Globus pallidus (tissue), 1 donor: ENCODE data around the gene ZNF385C.

ENCODE experiments used
- DNase-seq: peaks from one replicate; pipeline ENCODE4 v3.0.0-alpha.2; 2015; ENCODE audit warnings: low spot score

ZNF385C gene

DNA sequence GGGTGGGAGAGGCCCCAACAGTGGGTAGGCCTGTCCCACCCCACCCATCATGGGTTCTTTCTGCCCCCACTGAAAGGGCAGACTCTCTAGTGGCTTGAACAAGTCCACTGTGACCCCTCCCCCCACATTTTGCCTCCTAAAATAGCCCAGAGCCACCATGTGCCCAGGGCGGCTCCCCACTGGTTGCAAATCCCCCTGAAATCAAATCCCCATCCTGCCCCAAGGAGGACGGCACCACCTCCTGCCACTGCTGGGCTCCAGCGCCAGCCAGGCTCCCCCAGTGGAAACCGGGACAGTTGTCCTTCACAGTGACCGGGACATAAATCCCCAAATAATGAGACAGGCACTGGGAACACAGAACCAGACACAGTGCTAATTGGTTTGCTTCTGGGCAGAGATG, 20.5 kb downstream of the ZNF385C start:
- no peak for DNase-seq

DNA sequence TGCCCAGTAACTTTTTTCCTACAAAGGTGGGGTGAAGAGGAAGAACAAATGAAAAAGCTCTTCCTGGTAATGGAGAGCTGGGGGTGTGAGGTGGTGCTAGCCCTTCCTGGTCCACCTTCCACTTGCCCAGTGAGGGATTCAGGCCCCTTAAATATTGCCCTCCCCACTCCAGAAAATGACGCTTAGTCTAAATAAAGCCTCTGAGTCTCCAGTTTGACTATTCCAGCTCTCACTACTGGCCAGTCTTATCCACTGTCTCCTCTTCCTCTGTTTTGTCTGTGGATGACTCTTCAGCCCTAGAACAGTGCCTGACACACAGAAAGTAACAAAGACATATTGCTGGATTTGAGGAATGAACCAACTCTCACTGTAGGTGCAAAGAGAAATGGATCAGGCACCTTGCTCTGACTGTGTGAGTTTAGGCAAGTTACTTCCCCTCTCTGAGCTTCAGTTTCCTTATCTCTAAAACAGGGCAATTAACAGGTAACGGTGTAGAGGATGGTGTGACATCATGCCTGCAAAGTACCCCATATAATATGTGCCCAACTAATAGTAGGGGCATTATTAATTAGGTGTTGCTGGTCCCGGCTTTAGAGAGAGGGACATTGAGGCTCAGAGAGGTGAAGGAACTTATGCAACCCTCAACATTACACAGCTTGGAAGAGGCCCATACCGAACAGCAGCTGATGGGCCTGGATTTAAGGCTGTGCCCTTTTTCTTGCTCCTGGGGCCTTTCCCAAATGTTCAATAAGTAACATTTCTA, 21.3 kb downstream of the ZNF385C start:
- DNase-seq = no peak

DNA sequence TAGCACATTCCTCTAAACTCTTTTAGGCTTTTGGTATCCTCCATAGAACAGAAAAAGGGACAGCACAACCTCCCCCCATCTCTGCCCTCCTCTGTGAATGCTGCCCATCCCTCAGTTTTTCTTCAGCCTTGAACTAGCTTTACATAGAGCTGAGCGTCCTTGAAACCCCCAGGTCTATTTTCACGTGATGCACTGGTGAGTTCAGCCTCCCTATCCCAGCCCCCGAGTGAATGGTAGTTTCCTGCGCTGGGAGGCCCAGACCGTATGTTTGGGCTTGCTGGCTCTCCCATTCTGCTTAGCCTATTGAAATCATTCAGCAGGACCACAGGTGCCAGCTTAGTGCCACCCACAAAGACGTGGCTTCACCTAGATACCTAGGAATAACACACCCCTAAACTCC, 22.5 kb downstream of the ZNF385C start:
- DNase-seq = no peak

DNA sequence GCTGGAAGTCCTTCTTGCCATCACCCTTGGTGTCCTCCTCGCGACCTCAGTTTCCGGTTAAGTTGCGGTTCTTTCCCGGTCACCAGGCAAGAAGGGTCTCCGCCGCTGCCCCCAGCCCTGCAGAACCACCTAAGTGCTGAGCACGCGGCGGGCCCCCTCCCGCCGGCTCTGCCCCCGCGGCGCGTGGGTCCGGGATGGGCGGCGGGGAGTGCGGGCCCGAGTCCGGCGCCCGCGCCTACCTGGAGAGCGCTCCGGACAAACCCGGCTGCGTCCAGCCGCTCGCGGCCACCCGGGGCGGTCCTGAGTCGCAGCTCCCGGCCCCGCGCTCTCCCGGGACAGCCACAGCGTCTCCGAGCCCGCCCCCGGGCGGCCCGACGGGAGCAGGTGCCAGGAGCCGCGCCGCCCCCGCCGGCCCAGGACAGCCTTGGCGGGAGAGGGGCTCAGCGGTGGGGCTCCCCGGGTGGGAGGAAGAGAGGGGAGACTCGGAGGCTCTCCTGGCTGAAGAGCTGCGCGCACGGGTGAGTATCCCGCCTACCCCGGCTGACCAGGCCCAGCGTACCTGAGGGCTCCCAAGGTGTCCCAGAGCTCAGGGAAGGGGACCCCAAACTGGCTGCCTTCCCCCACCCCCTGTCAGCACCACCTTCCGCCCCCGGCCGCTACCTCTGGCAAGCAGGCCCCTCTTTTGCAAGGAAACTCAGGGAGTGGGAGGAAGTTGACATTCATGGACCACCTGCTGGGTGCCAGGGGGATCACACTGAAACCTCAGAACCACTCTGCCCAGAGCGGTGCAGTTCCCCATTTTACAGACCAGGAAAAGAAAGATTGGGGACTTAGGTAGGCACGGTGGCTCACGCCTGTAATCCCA, 25.7 kb downstream of the ZNF385C start:
- no peak for DNase-seq

DNA sequence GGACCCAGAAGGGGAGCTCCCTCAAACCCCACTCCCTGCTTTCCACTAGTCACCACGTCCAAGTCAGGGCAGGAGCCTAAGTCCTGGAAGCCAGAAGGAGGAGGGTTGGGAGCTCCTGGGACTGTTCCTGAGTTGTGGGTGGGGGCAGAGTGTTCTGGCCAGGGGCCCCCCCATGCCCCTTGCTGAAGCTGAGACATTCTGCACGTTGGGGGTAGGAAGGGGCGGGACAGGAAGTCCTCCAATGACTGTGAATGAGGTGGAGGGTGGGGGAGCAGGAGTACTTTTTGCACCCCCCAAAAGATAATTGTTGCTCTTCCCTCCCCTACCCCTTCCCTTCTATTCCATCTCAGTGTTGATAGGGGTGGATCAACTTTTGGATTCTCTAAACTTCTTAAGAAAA, 26.5 kb downstream of the ZNF385C start:
- no peak for DNase-seq

DNA sequence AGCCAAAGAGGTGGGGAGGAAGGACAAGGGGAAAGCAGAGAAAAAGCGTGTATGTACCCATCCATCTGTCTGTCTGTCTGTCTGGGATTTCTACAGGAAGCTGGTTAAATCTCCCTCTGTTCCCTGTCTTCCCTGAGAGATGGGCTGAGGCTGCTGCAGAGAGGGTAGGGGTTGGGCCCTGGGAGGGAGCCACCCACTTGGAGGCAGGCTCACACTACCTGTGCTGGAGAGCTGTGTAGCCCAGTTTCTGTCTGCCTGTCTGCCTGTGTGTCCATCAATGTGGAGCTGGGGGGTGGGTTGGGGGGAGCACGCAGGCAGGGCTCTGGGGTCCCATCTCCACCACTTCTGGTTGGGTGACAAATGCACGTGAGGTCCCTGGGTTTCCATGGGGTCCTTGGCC, 29.3 kb downstream of the ZNF385C start:
- DNase-seq = no peak

DNA sequence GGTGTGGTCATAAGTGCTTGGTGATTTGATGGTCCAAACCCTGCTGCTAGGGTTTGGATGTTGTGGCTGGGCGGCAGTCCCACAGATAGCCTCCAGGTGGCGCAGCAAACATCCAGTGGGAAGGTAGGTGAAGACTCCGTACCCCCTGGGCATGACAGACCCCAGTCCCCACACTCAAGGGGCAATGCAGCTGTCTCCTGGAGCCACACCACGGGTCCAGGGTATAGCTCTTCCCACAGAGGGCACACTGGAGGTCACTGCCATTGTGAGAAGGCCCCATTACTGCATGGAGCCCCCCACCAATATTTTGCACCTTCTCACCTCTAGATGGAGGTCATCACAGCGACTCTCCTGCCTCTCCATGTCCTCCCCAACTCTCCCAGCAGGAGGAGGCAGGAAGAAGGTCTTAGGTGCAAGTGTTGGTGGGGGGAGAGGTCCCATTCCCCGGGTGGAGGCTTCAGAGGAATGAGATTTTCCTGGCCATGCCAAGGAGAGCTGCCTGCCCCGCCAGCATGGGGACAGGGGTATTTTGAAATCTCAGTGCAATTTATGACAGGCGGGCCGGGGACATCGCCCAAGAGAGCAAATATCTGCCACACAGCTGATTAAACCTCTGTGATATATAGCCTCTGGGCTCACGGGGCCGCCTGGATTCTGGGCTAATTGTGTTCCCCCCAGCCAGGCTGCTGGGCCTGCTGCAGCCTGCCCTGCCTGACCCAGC, 30.7 kb downstream of the ZNF385C start:
- no peak for DNase-seq

DNA sequence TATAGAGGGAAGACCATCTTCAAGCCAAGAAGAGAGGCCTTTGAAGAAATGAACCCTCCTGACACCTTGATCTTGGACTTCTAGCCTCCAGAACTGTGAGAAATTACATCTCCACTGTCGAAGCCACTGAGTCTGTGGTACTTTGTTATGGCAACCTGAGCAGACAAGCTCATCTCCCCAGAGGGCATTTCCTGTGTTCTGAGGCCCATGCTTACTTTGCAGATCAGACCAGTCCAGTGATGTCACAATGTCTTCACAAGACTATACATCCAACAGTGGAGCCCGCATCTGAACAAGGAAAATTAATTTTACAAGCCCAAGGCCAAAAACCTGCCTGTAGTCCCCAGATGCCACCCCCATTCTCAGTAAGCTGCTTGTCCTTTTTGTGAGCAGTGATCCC, 33.1 kb downstream of the ZNF385C start:
- no peak for DNase-seq

DNA sequence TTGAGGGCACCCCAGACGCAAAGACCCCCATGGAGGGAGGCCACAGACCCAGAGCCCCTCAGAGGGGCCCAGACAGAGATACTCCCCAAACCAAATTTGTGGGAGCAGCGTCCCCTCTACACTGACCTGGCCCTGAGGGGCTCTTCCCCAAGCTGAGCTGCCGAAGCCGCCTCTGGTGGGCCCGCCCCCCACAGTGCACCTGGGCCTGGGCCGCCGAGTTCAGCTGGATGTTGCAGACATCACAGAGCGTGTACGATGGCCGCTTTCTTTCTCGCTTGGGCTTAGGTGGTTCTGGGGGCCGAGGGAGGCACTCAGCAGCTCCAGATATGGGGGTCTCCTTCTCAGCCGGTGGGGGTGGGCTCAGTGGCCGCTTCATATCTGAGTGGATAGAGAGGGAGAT, 35.6 kb downstream of the ZNF385C start:
- no peak for DNase-seq

DNA sequence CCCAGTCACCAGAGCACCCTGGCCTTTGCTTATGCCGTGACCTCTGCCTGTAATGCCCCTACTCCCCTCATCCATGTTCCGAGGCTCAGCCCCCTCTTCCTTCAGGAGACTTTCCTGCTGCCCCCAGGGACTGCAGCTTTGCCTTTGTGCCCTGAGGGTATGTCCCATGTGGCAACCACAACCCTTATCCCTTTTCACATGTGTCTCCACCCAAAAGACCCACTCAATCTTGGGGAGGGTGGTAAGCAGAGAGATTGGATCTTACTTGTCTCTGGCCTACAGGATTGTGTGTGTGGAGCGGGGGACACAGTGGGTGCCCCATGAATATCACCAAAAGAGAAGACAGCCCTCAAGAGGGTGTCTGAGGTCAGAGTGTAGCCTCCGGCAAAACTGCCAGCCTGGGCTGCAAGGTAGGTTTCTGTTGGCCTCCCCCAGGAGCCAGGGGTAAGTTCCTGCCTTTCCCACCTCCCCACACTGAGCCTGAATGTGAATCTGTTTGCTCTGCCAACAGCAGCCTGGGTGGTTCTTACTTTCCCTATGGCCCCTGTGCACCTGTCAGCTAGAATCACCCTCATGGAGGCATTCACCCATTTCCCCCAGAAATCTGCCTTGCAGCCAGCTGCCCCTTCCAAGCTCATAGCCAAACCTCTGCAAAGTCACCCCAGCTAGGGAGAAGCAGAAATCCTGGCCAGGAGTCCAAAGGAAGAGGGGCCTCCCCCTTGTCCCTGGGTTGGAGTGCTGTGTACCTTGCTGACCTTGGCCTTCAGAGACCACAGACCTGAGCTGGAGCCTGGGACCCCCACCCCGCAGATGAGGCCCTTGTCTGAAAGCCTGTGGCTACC, 36.4 kb downstream of the ZNF385C start:
- DNase-seq = no peak

DNA sequence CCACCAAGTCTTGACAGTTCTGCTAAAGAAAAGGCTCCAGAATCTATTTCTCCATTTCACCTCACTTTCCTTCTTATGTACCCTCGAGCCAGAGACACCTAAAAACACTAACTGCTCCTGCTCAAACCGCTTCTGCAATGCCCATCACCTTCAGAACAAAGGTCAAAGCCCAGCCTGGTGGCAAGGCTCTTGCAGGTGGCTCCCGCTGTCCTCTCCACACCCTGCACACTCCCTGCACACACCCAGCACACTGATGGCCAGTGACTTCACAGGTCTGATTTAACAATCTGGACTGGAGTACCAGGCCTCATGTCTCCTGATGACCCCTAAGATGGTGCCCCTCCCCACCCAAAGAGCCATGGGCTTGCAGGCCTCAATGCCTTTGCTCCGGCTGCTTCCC, 38.0 kb downstream of the ZNF385C start:
- DNase-seq = no peak

DNA sequence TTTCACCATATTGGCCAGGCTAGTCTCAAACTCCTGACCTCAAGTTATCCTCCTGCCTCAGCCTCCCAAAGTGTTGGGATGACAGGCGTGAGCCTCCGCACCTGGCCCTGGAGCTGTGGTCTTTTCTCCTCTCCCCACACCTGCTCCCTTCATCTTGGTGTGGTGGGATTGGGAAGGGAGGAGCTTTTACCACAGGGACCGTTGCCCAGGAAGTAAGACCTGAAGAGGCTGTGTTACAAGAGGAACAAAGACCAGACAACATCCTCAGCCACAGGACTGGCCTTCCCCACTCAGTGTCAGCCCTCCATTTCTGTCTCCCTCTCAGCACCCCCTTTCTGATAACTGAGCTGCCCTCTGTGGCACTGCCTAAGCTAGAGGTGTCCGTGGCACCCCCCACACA, 38.5 kb downstream of the ZNF385C start:
- no peak for DNase-seq

DNA sequence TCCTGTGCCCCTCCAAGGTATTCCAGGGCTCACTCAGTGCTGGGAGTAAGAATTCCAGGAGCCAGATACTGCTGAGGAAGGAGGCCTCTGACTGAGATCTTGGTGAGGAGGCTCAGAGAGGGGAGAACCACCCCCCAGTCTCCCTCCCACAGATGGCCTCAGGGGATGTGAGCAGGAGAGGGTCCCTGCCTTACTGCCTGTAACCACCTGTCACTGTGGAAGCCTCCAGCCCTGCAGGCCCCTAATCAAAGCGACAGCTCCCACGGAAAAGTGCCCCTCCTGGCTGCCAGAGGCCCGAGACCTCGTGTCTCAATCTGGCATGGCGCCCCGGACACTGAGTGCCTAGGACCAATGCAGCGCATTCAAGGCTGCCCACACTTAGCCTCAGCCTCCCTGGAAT, 40.2 kb downstream of the ZNF385C start:
- no peak for DNase-seq

DNA sequence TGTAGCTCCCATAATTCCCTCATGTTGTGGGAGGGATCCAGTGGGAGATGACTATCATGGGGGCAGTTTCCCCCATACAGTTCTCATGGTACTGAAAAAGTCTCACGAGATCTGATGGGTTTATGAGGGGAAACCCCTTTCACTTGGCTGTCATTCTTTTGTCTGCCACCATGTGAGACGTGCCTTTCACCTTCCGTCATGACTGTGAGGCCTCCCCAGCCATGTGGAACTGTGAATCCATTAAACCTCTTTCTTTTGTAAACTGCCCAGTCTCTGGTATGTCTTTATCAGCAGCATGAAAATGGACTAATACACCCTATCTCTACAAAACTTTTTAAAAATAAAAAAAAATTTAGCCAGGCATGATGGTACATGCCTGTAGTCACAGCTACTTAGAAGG, 41.6 kb downstream of the ZNF385C start:
- no peak for DNase-seq

DNA sequence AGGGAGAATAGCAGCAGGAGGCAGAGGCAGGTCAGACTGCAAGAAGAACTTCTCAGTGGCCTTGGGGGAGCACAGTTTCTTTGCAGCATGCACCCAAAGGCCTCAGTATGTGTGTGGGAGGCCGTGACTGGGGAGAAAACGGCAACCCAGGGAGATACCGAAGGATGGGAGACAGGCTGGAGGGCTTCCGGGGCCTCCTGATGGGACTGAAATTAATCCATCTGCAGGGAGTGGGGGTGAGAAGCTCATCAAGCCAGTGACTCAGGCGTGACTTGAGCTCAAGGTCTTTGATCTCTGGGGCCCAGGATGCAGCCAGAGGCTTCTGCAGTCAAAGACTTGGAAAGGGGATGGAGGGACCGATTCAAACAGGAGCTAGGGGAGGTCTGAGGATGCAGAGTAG, 42.8 kb downstream of the ZNF385C start:
- DNase-seq = no peak

DNA sequence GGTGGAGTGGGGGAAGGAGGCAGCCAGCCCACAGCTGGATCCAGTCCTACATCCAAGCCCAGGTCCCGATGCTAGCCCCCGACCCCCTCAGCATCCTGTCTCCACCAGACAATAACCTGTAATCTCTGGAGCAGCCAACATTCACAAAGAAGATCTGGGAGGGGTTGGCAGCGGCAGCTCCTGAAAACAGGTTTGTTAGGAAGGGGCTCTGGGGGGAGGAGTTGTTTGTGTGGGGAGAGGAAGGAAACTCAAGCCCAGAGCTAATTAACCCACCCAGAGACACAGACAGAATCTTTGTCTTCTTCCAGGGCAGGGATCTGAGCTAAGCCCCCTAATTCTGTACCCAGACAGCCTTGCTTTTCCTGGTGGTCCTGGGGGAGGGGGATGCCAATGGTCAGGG, 43.2 kb downstream of the ZNF385C start:
- no peak for DNase-seq

DNA sequence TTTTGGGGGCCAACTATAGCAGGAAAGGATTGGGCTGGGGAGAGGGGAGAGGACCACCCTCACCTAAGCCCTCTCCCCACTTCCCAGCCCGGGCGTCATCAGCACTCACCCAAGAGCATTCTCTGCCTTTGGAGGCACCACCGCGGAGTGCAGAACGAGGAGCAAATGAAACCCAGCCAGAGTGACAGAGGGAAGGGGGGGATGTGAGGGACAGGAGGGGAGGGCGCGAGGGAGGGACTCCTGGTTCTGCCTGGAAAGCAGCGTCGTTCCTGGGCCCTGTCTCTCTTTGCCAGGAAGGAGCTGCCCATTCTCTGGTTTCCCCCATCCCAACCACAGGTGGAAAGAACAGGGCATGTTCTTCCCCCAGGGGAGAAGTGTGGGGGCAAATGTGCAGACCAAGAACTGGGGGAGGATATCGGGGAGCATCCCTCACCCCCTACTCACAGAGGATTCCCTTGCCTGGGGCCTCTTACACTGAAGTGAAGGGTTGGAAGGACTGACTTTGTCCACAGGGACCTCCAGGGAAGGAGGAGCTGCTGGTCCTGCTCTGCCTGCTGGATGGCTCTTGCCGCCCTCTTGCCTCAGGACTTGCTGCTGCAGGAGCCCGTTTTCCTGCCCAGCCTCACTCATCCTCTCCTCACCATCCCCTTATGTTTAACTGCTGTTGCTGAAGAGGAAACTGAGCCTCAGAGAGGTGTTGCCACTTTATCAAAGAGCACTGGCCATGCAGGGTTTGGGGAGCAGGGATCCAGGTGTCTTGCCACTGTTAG, 44.4 kb downstream of the ZNF385C start:
- DNase-seq = no peak

DNA sequence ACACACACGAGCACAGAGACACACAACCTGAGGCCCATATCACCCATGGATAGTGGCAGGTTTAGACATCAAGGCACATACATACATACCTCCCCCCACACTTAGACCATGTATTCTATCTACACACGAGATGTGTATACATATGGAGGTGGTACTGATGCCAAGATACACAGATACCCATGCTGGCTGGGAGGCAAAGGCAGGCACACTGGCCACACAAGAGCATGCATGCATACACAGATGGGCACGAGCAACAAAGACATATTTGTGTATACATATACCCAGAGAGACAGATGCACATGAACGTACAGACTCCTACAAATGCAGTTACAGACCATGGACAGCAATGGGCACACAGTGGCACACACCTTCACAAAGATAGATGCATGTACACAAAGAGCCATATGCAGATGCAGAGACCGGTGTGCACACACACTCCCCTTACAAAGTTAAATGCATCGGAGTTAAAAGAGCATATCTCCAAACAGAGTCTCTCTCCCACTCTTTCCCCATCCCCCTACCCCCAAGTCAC, 45.9 kb downstream of the ZNF385C start:
- no peak for DNase-seq

DNA sequence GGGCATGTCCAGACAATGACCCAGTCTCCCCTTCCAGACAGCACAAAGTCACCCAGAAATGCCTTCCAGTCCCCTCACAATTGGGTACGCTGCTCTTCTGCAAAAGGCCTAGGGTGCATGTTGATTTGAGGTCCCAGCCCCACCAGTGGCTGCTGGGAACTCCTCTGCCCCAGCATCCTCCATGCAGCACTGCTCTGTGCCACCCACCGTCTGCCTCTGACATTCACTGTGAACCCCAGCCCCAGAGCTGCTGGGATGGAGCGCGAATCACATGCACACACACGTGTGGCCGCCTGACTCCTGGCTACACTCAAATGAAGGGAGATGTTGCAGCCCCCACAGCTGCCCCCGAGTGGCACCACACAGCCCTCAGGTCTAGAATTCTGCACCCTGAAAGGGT, 46.6 kb downstream of the ZNF385C start:
- DNase-seq = no peak

DNA sequence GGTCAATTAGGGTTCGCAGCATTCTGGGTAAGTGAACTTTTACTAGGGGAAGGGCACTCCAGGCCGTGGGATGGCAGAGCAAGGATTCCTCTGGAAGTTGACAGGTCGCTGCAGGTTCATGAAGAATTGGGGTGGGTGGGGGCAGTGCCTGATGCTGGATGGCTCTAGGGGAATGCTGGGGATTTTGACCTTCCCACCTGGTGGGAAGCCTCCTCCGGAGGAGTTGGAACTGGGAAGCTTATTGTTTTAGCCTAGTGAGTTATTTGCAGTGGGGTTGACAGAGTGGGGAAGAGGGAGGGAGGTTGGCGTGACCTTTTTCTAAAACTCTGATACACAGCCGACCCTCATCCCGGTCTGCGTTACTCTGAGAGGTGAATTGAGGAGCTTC, 47.3 kb downstream of the ZNF385C start:
- no peak for DNase-seq
